Activated T-cell treated with anti-CD3 and anti-CD28 coated beads, Interleukin-2, amount 50 U/mL, for 48 hours (primary cell): ENCODE measurements around the gene C2orf92.
"Not testable (repeated sequence)": the region's sequence is repeated elsewhere in the genome, so short reads cannot be mapped to it uniquely, and the experiment has no call there.

Experiments
- DNase-seq, 2 experiments: peaks; one replicate each; pipeline ENCODE4 v3.0.0-alpha.2; 2020

C2orf92 gene

DNA sequence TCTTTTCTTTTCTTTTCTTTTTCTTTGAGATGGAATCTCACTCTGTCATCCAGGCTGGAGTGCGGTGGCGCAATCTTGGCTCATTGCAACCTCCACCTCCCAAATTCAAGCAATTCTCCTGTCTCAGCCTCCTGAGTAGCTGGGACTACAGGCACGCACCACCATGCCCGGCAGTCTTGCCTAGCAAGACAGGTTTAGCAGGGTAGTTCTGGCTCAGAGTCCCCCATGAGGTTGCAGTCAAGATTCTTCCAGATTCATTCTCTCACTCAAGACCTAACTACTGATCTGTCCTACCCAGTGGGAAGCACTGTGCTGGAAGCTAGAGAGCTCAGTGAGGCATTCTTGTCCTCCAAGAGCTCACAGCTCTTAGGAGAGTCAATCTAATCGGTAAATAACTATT lies 26.2 kb downstream of the C2orf92 start:
- no peak for DNase-seq

GRCh38 chr2:97697252-97698235 lies 28.0 kb downstream of the C2orf92 start:
- peak; percentile 95 to 96 for DNase-seq

- DNase-seq = no peak
These were observed 29.0 kb downstream of the C2orf92 start for GRCh38 chr2:97698530-97698929.

- peak; percentile 80 to 81 for DNase-seq
These were observed 30.4 kb downstream of the C2orf92 start for GRCh38 chr2:97699765-97700444.

DNA sequence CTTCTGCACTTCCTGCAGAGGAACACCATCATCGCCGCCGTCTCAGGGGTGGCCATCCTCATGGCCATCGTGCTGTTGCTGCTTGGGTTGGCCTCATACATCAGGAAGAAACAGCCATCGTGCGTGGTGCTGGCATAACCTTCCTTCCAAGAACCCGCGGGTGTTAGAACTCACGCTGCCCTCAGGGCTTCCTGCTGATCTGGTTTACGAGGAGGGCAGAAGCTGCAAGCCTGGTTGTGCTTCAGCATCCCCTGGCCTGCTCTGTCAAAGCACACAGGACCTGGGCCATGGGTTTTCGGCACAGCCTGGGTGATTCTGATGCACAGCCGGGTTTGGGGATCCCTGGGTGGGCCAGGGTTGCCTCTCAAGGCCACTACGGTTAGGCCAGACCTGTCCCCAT lies 31.7 kb downstream of the C2orf92 start:
- no peak for DNase-seq

DNA sequence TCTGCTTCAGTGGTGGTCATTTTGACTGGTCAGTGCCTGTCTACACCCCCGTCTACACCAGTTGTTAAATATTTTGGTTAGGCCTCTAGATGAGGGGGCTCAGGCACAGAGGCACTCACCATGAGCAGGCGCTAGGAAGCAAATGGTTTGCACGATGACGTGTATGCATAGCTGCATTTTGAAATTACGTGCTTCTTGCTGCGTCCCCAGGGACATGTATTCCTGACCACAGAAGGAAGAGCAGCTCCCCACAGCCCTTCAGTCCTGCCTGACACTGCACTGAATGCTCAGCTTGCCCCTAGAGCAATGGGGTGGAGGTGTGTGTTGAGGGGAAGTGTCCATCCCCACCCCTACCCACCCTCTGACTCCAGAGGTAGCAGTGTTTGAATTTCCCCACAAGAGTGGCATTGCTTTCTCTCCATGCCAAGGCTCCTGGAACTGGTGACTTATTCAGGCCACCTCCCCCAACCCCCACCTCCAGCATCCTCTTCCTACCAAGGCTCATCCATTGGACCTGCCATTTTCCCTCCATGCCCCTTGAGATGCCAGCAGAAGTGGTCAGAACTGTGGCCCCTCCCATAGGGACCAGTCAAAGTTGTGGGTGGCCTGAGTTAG lies 32.4 kb downstream of the C2orf92 start:
- DNase-seq = no peak

- DNase-seq = no peak
These were observed 33.4 kb downstream of the C2orf92 start for GRCh38 chr2:97702731-97703470.

DNA sequence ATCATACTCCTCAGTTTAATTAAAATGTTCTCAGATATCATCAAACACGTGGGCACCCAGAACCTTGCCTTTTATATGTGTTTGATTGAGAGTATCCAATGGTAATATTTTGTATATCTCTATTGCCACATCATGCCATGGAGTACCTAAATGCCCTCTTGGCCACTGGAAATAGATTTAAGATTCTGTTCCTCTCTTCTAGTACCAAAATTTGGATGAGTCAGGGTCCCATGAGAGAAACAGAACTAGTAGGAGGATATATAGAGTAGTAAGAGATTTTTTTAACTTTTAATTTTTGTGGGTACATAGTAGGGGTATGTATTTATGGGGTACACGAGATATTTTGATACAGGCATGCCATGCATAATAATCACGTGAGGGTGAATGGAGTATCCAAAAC lies 34.2 kb downstream of the C2orf92 start:
- DNase-seq = no peak

- no peak for DNase-seq
These were observed 35.5 kb downstream of the C2orf92 start for GRCh38 chr2:97704989-97705388.

DNA sequence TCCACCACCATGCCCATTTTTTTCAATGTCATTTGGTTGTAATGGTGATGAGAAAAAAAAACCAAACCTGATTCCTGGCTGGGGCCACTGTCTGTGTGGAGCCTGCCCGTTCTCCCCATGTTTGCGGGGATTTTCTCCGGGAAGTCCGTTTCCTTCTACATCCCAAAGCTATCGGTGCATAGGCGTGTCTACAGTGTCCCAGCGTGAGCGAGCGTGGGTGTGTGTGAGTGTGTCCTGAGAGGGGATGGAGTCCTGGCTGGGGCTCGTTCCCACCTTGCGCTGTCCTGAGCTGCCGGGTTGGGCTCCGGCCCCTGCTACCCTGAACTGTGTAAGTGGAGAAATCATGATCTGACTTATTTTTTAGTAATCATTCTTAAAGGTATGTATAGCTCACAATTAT lies 36.6 kb downstream of the C2orf92 start:
- peak; percentile 2 to 5 for DNase-seq

- peak; percentile 6 to 14 for DNase-seq
These were observed 37.3 kb downstream of the C2orf92 start for GRCh38 chr2:97706708-97707345.

GRCh38 chr2:97707362-97708047 lies 38.0 kb downstream of the C2orf92 start:
- peak; percentile 1 to 12 for DNase-seq

- no peak for DNase-seq
These were observed 38.5 kb downstream of the C2orf92 start for GRCh38 chr2:97708048-97708380.

GRCh38 chr2:97708608-97709007 lies 39.1 kb downstream of the C2orf92 start:
- no peak for DNase-seq

- no peak for DNase-seq
These were observed 41.8 kb downstream of the C2orf92 start for GRCh38 chr2:97711394-97711711.

- DNase-seq = not testable (repeated sequence)
These were observed 42.7 kb downstream of the C2orf92 start for GRCh38 chr2:97712175-97712574.

DNA sequence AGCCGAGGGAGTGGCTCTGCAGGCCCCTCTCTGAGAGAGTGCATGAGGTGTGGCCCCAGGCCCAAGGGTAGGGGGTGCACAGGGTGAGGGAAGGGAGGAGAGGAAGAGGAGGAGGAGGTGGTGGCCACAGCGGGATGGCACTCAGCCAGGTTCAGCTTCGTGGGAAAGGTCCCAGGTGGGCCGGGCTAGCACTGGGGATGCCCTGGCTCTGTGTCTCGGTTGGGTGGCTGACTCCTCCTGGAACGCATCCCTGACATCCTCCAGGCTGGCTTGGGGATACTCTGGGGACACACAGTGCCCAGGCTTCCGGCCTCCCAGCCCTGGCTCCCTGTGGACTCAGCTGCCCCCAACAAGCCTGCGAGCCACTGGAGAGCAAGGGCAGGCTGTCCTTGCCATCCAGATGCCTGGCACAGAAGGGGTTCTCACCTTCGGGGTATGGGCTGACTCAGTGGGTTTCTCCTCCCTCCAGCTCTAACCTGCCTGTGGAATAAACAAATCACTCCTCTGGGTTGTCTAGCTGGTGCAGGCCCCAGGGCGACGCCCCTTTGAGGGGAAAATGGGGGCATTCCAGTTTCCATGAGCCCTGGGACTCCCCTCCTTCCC lies 43.3 kb downstream of the C2orf92 start:
- DNase-seq = no peak

GRCh38 chr2:97713296-97714083 lies 44.0 kb downstream of the C2orf92 start, which contains the start of gene ZAP70:
ZAP70 (plus strand) TSS chr2:97713576; CDS start chr2:97724037, 10,461 bp downstream.
- peak; percentile 74 to 79 for DNase-seq

GRCh38 chr2:97714084-97714949 lies 44.8 kb downstream of the C2orf92 start:
- peak; percentile 64 to 67 for DNase-seq
